ENCODE results near the gene LMNA.

DNA sequence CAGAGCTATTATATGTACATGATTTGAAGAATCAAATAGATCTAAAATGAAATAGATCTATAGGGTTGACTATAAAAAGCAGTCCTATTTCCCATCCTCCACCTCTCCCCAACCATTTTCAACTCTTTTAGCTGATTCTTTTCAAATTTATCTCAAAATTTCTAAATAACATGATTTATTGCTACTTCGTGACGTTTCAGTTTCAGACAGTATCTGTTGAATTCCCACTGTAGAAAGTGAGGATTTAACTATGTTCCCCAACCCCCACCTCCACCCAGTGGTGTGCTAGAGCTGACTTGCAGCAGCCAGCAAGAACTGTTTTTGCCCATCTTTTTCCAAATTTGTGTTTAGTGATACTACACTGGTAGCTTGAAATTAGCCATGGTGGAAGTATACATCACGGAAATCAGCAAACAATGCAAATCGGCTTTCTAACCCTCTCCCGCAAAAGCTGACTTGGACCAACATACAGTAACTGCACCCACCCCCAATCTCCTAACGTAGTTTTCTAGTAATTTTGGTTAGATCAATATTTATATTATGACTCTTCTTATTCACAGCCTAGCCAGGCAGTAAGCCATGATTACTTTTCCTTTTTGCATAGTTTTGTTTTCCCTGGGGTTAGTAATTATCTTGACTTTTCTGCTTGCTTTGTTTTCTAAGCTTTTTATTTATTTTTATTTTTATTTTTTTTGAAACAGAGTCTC is 49.8 kb downstream of the LMNA start:
- no peak for TF ChIP-seq POLR2A (IDR thresholded peaks at IDR 0.05; ENCODE audit: low read length)
- no peak for TF ChIP-seq GATA1 (IDR thresholded peaks at IDR 0.05; ENCODE audit: low read depth, low read length)

Measured in erythroblast (primary cell).